ENCODE measurements around the gene THAP8. TPM values are rescaled to one million over a fixed set of nuclear protein-coding genes. Genes with fewer than 3 reads are reported as not detected.

Gene THAP8
- total and polyA plus RNA-seq, 2 of the 13 experiments (the other 11 are each of a cell fraction or from before 2014, with no cell fraction given) = 1.7 to 3.7 TPM

GRCh38 chr19:35995048-35995993 is 58.8 kb downstream of the THAP8 start, which contains the start of gene SDHAF1 (continued):
- TF ChIP-seq LCORL (IDR thresholded peaks at IDR 0.05) = no peak
- peak; percentile 70; the same call in 1 of the 2 replicates for TF ChIP-seq LCORL (CRISPR knock-in tag; IDR thresholded peaks at IDR 0.05)
- peak; percentile 46; the same call in 1 of the 2 replicates for TF ChIP-seq RXRB (CRISPR knock-in tag; IDR thresholded peaks at IDR 0.05; ENCODE audit: borderline replicate concordance)
- TF ChIP-seq WIZ (CRISPR knock-in tag; IDR thresholded peaks at IDR 0.05) = no peak; the same call in 1 of the 2 replicates
- no peak for TF ChIP-seq RORA (CRISPR knock-in tag; IDR thresholded peaks at IDR 0.05)
- 0 out of 2 replicates have a peak, but pooled peaks have one; percentile 39 for TF ChIP-seq SIN3B (IDR thresholded peaks at IDR 0.05; ENCODE audit: low read length)
- TF ChIP-seq HNF4G (IDR thresholded peaks at IDR 0.05; ENCODE audit: borderline replicate concordance, low read depth, low read length) = peak; percentile 78; the same call in 1 of the 2 replicates
- peak; percentile 87 for TF ChIP-seq HNF4G (CRISPR knock-in tag; IDR thresholded peaks at IDR 0.05; ENCODE audit: borderline replicate concordance, low read depth)
- peak; percentile 57 for TF ChIP-seq RBM39 (IDR thresholded peaks at IDR 0.05; ENCODE audit: low read depth, low read length, poor library complexity, severe bottlenecking)
- TF ChIP-seq POGK (CRISPR knock-in tag; conservative IDR thresholded peaks at IDR 0.05) = peak; percentile 71
- TF ChIP-seq ZKSCAN5 (CRISPR knock-in tag; IDR thresholded peaks at IDR 0.05) = peak; percentile 23; the same call in 1 of the 2 replicates
- peak; percentile 91; the same call in 1 of the 2 replicates for TF ChIP-seq ZNF451 (CRISPR knock-in tag; IDR thresholded peaks at IDR 0.05)
- TF ChIP-seq ZNF543 (CRISPR knock-in tag; IDR thresholded peaks at IDR 0.05) = no peak; the same call in 1 of the 2 replicates
- TF ChIP-seq DZIP1 (CRISPR knock-in tag; IDR thresholded peaks at IDR 0.05) = no peak
- TF ChIP-seq CBFB (CRISPR knock-in tag; IDR thresholded peaks at IDR 0.05) = peak; percentile 67; the same call in 1 of the 2 replicates
- no peak for TF ChIP-seq ZNF383 (CRISPR knock-in tag; IDR thresholded peaks at IDR 0.05; ENCODE audit: borderline replicate concordance)
- peak; percentile 54; the same call in 1 of the 2 replicates for TF ChIP-seq ZSCAN20 (CRISPR knock-in tag; IDR thresholded peaks at IDR 0.05; ENCODE audit: borderline replicate concordance)
- TF ChIP-seq DMAP1 (CRISPR knock-in tag; IDR thresholded peaks at IDR 0.05) = peak; percentile 91
- no peak for TF ChIP-seq HNRNPK (IDR thresholded peaks at IDR 0.05; ENCODE audit: low read depth, low read length, poor library complexity, severe bottlenecking)
- TF ChIP-seq ZNF33A (CRISPR knock-in tag; IDR thresholded peaks at IDR 0.05; ENCODE audit: borderline replicate concordance) = no peak
